ENCODE data around the gene HRH2. TPM values are rescaled to one million over a fixed set of nuclear protein-coding genes. Genes with fewer than 3 reads are reported as not detected.
A peak's percentile ranks its signal among the peaks of the same experiment; 100 is the strongest.

The HRH2 gene
- total RNA-seq, 1 donor from 2014 or later: 5.7 TPM

DNA sequence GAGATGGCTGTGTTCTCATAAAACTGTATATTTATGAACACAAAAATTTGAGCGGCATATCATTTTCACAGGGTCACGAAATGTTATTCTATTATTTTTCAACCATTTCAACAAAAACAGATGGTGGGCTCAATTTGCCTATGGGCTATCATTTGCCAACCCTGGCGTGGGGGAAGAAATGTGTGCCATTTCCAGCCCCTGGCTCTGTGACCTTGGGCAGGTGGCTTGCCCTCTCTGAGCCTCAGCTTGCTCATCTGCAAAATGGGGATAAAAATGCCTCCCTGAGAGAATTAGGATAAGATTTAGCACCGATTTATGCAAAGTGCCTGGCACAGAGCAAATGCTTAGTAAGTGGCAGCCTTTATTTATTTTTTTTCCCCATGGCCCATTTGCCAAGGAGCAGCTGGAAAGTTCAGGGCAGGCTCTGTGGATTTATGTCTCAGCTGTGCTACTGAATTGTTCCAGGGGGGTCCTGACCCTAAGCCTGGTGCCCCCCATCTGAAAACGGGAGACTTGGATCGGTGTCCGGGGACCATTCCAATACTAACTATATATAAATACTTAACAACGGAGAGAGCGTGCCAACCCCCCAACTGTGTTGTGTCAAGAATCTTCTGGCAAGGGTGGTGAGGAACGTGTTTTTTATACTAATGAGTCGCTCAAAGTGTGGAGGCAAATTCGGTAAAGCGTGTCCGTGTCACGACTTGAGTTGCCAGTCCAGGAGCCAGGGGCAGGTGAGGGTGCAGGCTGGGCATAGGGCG, 34.5 kb downstream of the HRH2 start:
- DNase-seq (ENCODE audit: low spot score): no peak

DNA sequence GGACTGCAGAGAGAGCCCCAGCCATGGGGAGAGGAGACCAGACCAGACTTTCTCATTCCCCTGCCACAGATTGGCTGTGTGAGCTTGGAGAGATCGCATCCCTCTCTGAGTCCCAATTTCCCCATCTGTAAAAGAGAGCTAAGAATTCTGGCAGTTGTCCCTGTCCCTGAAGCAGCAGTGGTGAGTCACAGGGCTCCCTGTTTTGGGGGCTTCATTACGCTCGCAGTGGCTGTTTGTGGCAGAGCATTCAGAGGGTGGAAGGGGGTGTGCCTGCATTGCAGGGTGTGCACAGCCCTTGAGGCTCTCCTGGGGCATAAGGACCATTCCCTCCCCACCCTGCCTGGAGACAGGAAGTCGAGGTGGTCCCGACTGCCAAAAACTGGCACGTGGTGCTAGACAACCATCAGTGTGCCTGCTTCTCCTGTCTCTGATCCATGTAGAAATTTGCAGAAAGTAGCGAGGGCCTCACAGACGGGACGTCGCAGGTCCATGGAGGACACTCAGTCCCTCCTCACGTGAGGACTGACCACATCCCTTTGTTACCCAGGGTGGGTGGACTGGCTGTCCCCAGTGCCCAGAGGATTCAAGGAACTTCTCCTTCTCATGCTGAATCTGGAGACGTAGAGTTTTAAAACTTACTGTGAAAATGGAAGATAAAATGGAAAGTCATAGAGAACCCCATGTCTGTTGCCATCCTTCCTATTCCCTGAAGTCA, 35.3 kb downstream of the HRH2 start:
- DNase-seq (ENCODE audit: low spot score): no peak

DNA sequence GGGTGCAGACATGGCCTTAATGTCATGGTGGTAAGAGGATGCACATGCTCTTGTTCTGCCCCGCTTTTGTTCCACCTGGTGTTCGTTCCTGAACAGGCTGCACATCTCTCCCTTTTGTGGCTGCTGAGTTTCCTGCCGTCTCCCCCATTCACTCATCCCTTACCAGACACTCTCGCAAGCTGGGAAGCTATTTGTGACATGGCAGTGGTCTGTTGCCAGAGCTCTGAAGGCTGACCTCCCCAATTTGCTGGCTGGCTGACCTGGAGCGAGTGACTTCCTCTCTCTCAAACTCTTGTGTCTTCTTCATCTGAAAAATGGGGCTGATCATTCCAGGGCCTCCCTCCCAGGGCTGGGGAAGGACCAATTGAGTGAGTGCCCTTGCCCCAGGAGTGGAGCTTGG, 35.9 kb downstream of the HRH2 start:
- DNase-seq (ENCODE audit: low spot score): no peak

DNA sequence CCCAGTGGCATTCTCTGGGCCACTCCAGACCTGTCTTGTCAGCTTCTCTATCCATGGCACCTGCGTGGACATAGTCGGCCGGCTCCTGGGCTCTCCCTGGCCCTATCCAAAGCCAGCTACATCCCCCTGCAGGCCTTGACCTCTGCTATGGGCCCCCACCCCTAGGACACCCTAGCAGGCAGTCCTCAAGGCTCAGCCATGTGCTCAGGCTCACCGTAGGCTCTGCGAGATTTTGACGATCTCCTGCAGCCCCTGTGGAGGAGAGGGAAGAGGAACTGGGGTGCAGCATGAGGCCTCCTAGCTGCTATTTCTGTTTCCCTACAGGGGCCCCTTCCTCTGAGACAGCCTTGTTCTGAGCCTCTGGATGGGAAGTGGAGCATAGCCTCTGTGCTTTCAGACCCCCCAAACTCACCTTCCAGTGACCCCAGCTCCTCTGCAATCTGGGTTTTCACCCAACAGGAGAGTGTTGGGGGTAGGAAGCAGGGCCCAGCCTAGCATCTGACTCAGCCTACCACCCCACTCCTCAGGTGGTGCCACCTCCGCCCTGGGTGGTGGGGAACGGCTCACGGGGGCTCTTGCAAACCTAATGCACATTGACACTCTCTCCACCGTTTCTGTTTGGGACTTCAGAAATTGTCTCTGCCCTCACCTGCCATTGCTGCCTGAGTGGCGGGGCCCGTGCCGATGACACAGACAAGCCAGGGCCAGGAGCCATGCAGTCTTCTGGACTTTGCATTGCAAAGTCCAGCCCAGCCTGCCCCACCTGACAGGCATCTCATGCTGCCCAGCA, 36.7 kb downstream of the HRH2 start:
- DNase-seq (ENCODE audit: low spot score): no peak

DNA sequence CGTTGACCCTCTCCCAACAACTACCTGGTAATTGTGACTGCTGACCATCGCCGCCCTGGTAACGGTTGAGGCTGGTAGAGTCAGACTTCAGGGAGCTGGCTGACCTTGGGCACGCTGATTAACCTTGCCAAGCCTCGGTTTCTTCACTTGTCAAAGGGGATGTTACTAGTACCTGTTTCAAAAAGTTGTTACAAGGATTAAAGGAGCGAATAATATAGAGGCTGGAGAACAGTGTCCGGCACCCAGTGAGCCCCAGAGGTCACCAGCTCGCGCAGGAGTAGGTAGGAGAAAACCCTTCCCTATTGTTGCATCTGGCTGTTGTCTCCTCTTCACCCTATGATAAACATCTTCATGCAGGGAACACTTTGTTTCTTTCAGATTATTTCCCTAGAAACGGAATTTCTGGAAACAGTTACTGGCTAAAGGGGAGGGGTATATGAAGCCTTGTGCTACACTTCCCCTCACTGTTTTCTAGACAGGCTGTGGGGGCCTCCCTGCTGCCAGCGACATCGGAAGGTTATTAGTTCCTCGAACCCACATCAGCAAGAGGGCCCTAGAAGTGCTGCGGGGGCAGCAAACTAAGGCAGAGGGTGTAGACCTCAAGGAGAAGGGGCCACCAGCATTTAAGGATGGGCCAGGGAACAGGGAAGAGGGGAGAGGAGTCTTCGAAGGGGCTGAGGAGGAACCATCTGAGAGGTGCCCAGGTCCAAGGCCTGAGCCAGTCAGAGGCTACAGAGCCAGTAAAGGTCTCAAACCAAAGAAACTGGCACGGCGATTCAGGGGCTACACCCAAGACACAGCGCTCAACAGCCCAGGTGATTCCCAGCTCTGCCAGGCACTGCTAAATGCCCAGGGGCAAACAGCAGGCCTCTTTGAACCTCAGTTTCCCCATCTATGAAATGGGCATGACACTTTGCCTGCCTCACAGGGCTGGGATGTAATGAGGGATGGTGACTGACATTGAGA, 37.6 kb downstream of the HRH2 start:
- DNase-seq (ENCODE audit: low spot score): no peak

DNA sequence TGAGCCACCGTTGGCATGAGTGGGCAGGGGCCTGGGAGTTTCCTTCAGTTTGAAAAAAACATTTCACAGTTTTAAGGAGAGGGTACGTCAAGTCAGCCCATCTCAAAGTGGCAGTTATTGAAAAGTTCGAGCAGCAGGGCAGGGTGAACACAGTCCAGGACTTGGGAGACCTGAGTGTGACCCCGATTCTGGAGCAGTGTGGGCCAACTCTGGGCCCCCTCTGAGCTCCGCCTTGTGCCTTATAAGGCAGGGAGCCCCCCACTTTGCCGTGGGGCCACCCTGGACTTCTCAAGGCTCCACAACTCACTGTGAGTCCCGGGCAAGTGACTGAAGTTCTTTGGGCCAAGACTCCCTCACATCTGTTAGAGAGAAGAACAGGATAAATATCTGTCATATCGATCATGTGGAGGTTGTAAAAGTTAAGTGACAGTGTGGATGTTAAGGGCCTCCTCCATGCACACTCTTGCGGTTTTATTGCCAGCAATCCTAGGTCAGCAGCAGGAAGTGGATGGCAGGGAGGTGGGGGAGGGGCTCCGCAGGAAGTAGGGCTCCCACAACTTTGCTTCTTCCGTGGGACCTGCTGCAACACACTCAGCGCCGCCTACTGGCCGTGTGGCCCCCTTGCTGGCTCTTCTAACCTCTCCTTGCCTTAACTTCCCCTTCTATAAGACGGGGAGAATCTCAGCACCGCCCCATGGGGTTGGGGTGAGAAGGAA, 38.4 kb downstream of the HRH2 start:
- DNase-seq (ENCODE audit: low spot score): peak; percentile 67

DNA sequence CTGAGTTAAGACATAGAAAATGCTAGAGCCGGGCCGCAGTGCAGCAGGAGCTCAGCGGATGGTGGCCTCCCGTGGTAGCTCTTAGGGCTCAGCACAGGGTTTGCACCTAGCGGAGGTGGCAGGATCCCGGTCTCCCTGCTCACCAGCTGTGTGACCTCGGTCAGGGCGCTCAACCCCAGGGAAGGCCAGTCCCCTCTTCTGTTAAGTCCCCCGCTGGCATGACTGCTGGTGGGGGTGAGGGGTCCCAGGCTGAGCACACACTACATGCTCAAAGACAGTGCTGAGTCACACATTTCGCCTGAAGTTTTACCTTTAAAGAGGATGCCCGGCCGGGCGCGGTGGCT, 39.0 kb downstream of the HRH2 start:
- DNase-seq (ENCODE audit: low spot score): no peak

DNA sequence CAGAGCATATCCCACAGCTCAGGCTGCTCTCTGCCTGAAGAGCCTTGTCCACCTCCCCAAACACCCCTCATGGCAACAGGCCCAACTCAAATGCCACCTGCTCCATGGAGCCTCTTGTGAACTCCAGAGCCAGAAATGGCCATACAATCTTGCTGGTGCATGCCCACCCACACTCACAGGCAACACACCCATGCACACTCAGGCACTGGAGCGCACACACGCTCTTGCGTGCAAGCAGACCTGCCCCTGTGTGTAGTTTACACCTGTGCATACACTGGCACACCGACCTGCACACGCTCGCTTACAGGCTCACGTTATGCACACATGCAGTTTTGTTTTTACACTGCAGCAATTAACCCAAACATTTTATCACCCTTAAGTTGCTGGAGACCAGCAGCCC, 40.0 kb downstream of the HRH2 start:
- DNase-seq (ENCODE audit: low spot score): no peak

DNA sequence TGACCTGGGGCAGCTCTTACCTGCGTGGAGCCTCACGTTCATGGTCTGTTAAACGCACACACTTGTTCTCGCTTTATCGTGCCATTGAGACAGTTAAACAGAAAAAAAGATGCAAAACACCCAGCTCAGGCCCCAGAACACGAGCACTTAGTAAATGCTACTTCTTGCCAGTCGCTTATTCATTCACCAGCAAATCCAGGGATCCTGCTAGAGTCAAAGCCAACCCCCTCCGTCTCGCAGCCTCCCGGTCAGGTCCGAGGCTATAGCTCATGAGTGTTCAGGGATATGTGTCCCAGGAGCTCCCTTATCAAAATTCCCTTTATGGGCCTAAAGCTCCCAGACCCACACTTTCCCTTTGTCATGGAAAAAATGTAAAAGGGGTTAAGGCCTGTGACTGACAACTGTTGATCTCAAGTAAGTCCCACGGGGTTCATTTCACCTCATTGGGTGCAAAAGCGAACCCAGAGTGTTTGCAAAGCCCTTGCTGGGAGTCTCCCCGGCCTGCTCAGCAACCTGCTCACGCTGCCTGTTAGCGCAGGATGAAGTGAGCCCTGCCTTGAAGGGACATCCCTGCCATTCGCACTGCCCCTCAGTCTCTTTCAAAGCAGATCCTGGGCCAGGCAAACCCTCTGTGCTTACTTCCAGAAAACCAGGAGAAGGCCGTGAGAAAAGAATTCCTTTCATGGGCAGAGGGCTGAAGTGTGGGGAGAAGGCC, 40.7 kb downstream of the HRH2 start:
- no peak for DNase-seq (ENCODE audit: low spot score)

DNA sequence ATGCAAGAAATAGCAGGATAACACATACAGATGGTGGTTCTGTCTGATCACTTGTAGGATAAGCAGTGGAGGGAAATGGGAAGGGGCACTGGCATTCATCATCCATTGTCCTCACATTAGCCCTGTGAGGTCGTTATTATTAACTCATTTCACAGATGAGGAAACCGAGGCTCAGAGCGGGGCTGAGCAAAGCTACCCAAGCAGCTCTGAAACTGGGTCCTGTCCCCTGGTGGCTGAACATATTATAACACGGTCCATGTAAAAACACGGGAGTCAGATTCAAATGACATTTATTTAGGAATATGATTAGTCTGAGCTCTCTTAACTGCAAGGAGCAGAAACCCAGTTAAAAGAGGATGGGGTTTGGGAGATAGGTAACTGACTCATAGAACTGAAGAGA, 43.1 kb downstream of the HRH2 start:
- DNase-seq (ENCODE audit: low spot score): peak; percentile 28

DNA sequence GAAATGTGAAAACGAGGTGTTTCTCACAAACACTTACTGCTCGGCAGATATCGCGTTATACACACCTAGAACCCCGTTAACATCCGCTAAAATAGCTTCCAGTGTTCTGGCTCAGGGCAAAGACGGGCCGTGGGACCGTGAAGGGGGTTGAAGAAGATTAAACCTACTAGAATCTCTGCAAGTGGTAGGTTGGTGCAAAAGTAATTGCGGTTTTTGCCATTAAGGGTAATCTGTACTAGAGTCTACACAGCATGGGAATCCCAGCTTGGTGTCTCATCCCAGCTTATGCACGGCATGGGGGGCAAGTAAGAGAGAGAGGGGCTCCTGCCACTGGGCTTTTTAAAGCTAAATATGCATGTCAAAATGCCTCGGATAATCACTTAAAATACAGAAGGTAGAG, 43.9 kb downstream of the HRH2 start:
- DNase-seq (ENCODE audit: low spot score): peak; percentile 9

DNA sequence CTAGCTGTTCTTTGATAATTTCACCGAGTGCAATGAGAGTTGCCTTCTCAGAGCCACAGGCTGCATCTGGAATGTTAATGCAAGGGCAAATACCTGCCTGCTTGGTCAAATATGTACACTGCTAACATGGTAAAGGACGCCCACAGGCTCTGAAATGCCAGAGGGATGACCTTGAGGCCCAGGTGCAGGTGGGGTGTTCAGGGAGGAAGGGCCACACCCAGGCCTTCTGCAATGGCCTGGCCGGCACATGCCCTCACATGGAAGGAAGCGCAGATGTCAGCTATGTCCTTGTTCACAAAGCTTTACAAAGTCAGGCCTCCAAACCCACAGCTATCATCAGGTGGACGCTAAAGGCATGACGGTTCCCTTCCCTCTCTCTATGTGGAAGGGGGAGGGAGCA, 48.6 kb downstream of the HRH2 start:
- DNase-seq (ENCODE audit: low spot score): peak; percentile 29

DNA sequence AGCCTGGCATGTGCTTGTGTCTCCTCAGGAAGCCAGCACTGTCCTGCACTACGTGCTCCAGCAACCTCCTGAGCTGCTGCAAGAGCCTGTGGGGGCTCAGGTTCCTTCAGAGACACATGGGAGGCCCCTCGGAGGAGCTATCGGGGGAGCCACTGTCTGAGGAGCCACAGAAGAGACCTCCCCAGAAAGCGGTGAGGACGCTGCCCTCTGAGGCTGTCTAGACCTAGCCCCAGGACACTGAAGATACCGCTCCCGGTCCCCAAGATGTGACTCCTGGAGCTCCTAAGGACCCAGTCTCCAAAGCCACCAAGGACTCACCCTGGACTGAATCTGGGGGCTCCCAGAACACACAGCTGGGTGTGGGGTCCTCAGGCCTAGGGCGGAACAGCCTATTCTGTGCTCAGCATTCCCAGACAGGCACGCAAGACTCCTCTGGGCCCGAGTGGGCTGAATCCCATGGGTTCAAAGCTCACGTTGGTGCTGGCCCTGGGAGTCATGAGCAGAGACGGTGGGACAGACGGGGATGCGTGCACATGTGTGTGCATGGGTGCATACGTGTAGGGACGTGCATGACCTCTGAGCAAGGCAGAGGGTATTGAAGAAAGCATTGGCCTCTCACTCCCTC, 50.0 kb downstream of the HRH2 start:
- DNase-seq (ENCODE audit: low spot score): peak; percentile 34

DNA sequence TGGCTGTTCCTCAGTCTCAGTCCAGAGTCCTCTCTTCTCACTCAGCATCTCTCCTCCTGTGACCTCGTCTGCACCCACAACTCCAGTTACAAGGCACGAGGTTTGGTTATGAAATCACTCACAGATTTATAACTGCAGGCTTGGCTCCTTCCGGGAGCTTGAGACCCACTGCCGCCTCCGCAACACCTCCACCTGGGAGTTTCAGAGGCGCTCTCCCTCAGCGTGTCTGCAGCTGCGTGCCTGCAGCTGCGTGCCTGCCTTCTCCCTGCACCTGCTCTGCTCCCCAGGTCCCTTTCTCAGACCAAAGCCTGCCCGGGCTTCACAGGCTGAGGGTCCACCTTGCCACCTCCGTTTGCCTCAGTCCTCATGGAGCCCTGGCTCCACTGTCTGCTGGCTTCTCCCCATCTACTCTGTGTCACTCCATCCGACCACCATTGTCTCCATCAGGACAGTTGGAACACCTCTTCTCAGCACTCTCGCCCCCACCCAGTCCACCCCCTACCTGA, 51.5 kb downstream of the HRH2 start:
- DNase-seq (ENCODE audit: low spot score): no peak

DNA sequence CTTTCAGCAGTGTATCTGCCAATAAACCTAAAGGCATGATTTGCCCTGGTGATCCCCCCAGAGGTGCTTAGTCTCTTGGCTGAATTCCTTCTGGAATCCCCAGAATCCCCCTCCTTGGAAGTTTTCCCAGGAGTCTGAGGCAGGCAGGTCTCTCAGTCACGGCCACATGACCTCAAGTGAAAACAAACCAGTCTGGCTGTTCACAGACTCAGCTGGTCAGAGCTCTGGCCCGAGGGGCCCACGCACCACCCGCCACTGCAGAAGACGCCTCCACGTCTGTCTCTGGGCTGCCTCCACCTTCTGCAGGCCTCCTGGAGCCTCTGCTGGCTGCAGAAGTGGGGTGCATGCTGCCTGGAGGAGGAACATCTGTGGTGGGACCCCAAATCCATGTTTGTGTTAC, 52.5 kb downstream of the HRH2 start:
- no peak for DNase-seq (ENCODE audit: low spot score)

DNA sequence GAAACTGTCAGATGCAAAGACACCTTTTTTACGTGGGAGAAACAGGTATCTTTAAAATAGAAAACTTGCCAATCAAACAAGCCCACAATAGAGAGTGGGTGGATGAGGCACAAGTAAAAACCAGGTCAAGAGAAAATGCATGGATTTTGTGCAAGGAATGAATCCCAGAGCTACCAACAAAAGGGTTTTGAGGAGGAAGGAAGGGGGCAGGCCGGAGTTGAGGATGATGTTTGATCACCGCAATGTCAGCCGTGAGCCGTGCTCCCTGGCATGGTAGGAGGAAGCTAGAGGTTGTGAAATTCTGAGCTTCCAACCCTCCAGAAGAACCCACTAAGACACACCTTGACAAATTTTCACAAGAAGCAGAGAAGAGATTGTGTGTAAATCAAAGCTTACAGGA, 53.2 kb downstream of the HRH2 start:
- no peak for DNase-seq (ENCODE audit: low spot score)

DNA sequence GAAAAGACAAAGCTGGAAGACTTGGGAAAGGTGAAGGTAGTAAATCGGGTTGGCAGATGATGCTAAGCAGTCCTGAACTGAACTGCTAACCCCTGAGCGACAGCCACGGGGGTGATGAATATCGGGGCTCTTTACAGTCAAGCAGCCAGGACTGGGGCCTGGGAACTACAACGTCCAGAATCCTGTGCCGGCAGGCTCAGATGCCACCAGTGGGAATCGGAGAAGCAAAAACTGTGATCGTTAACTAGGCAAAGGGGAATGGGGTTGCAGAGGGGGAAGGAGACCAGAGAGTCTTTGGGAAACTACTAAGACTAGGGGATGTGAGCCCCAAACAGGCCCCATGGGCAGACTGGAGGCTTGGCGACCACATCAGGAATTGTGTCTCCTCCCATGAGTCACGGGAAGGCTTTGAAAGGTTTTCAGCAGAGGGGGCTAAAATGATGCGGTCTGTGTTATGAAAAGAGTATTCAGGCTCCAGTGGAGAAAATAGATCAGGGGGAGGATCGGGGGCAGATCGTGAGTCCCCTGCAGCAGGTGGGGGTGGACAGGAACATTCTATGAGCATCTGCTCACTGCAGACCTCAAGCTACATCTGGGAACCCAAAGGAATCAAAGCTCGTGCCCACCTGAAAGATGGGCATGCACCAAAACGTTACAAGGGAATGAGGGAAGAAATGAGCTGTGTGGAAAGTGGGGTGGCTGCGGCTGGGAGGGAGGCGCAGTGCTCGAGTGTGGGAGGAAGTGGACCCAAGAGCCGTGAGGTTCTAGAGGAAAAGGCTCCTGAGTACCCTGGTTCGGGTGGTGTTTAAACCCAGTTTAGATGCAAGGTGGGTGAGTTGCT, 53.8 kb downstream of the HRH2 start:
- no peak for DNase-seq (ENCODE audit: low spot score)

DNA sequence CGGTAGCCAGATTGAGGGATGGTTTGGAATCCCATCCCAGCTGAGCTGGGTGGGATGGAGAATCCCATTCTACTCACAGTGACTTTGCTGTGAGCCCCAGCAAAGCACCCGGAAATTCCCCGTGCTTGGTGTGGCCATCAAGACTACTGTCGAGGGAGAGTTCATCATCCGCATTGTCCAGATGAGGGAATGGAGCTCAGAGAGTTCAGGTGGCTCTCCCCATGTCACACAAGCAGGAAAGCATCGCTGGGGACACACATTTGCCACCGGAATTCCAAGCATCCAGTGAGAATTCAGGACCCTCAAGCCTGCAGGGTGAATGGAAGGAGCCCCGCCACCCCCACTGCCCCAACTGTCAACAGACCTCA, 54.4 kb downstream of the HRH2 start:
- no peak for DNase-seq (ENCODE audit: low spot score)

DNA sequence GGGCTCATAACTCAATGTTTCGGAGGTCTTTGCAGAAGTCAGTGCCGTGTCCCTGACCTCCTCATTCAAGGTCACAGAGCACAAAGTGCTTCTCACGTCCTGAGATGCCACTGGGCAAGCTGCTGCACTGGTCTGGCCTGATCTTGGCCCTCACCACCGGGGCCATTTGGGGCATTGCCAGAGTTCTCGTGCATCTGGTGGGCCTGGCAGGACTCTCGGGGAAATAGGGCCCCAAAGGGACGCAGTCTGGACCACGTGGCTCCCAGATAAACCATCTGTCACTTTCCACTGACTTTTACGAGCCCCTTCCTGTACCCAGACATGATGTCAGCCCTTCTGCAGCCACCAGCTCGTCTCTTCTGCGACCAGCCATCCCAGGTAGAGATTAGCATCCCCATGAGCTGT, 54.8 kb downstream of the HRH2 start:
- DNase-seq (ENCODE audit: low spot score): no peak
